Stomach (tissue), 4 donors: ENCODE results near the gene CERK.

Experiments
- POLR2A ChIP-seq, 4 donors: fragments of 450-650 bp; IDR thresholded peaks; one replicate each; pipeline ENCODE4 v1.6.1; 2016; ENCODE audit warnings: antibody characterized with exemption in 4 of 4, control low read depth in 2 of 4, mild to moderate bottlenecking in 1 of 4, moderate library complexity in 1 of 4
- TF ChIP-seq, protein P1 (sequence below), 7 experiments: fragments of 450-650 bp in 4 of 7; fragments of 200-600 bp in 3 of 7; sonication (generic) in 3 of 7; IDR thresholded peaks; one replicate each; pipeline ENCODE4 v1.5.1; 2016 to 2019; ENCODE audit warnings: antibody characterized with exemption in 7 of 7, control low read depth in 2 of 7, mild to moderate bottlenecking in 1 of 7

DNA sequence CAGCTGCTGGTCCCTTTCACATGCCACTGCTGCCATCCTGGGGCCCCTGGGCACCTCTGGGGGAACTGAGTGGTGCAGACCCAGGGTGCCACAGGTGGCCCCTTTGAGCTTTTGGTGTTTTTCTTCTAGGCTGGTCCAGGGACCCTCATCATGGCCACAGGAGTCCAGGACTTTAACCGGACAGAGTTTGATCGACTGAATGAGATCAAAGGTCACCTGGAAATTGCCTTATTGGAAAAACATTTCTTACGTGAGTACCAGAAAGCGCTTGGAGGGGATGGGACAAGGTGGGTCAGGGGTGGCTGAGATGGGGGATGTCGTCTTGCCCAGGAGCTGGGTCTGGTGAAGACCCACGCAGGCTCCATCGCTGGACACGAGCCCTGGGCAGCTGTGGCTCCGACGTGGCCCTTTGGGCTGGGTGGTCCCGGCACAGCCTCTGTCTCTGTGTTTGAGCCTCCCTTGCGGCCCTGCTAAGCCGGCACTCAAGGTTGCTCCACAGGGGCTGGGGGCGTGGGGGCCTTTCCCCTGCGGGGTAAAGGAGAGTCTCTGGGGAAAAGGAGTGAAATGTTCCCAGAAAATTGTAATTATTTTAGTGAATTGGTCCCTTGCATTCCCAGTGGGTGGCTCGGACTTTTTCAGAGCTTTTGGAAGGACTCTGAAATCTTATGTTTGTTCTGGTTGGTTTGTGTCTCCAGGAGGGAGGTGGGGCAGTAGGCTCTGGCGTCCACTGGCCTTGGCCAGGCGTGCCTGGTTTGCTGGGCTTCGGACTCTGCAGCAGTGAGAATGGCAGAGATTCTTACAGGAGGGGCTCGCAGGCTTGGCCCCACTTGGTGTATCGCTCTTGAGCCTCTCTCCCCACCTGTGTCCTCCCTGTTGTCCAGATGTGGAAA is 100.1 kb downstream of the CERK start:
- TF ChIP-seq, protein P1, sequence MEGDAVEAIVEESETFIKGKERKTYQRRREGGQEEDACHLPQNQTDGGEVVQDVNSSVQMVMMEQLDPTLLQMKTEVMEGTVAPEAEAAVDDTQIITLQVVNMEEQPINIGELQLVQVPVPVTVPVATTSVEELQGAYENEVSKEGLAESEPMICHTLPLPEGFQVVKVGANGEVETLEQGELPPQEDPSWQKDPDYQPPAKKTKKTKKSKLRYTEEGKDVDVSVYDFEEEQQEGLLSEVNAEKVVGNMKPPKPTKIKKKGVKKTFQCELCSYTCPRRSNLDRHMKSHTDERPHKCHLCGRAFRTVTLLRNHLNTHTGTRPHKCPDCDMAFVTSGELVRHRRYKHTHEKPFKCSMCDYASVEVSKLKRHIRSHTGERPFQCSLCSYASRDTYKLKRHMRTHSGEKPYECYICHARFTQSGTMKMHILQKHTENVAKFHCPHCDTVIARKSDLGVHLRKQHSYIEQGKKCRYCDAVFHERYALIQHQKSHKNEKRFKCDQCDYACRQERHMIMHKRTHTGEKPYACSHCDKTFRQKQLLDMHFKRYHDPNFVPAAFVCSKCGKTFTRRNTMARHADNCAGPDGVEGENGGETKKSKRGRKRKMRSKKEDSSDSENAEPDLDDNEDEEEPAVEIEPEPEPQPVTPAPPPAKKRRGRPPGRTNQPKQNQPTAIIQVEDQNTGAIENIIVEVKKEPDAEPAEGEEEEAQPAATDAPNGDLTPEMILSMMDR (IDR thresholded peaks at IDR 0.05), result no peak
- TF ChIP-seq POLR2A (IDR thresholded peaks at IDR 0.05), result no peak
